C4-2B (cell line): ENCODE results near the gene SLC7A6.

Experiments
- H3K27ac ChIP-seq: fragments of 450-650 bp; 2 replicates; pipeline ENCODE4 v1.5.1; 2017
- CTCF ChIP-seq: fragments of 450-650 bp; conservative IDR thresholded peaks from 2 replicates; pipeline ENCODE4 v1.5.1; 2017; ENCODE audit warnings: mild to moderate bottlenecking
- ZFX ChIP-seq: fragments of 450-650 bp; IDR thresholded peaks from 2 replicates; pipeline ENCODE4 v1.6.1; 2017

Gene SLC7A6

GRCh38 chr16:68264128-68265077 is at the start of gene SLC7A6:
TSS of gene SLC7A6 (plus strand) at chr16:68264526. CDS start at chr16:68274727, 10,201 bp downstream.
- peak within 1 kb of the TSS; percentile 93 for H3K27ac ChIP-seq
- TF ChIP-seq CTCF (peak; percentile 70), ZFX (peak; percentile 74; the same call in 1 of the 2 replicates)

- no peak for TF ChIP-seq ZFX
- no peak for TF ChIP-seq CTCF
- H3K27ac ChIP-seq: no peak overlapping the region
Measured at GRCh38 chr16:68214726-68215125, 49.6 kb upstream of the SLC7A6 start.

GRCh38 chr16:68215302-68215701 is 49.0 kb upstream of the SLC7A6 start:
- no peak overlapping the region; the same call in 1 of the 2 replicates for H3K27ac ChIP-seq
- TF ChIP-seq ZFX: no peak
- TF ChIP-seq CTCF: no peak

GRCh38 chr16:68216240-68216639 is 48.1 kb upstream of the SLC7A6 start:
- H3K27ac ChIP-seq: peak overlapping the region; percentile 32; the same call in 1 of the 2 replicates
- TF ChIP-seq ZFX (no peak), CTCF (no peak)

- H3K27ac ChIP-seq: no peak overlapping the region
- TF ChIP-seq ZFX (no peak), CTCF (no peak)
Measured at GRCh38 chr16:68217506-68217905, 46.8 kb upstream of the SLC7A6 start.

- TF ChIP-seq CTCF (no peak), ZFX (no peak)
Measured at GRCh38 chr16:68219725-68220351, 44.5 kb upstream of the SLC7A6 start.

GRCh38 chr16:68223072-68223471 is 41.3 kb upstream of the SLC7A6 start:
- TF ChIP-seq CTCF: no peak
- no peak overlapping the region for H3K27ac ChIP-seq

More at GRCh38 chr16:68219725-68220351, 44.5 kb upstream of the SLC7A6 start:
- H3K27ac ChIP-seq: no peak overlapping the region
